Activated T-helper 1 cell treated with anti-CD3 and anti-CD28 coated beads, Interleukin-12 subunit alpha, Interleukin-12 subunit beta, Interleukin-2, Interleukin-4 antibody, amounts not matched to agents 30 ng/mL and 10 ng/mL and 1 ng/mL, durations not matched to agents 14 hours and 24 hours and 36 hours (primary cell): ENCODE data around the gene CTNNA2. TPM values are rescaled to one million over a fixed set of nuclear protein-coding genes. Genes with fewer than 3 reads are reported as not detected.

ENCODE experiments used
- DNase-seq: peaks from one replicate; pipeline ENCODE4 v3.0.0; 2021; ENCODE audit warnings: low spot score
- H3K27ac Mint-ChIP-seq: one replicate; pipeline ENCODE4 v1.8.0; 2021; ENCODE audit warnings: mild to moderate bottlenecking, mixed read lengths
- H3K27me3 Mint-ChIP-seq: one replicate; pipeline ENCODE4 v1.8.0; 2022; ENCODE audit warnings: mild to moderate bottlenecking, moderate library complexity, mixed read lengths; ENCODE audit not compliant: insufficient read depth
- H3K36me3 Mint-ChIP-seq: one replicate; pipeline ENCODE4 v1.8.0; 2021; ENCODE audit warnings: low read depth, mixed read lengths
- H3K4me1 Mint-ChIP-seq: one replicate; pipeline ENCODE4 v1.8.0; 2021; ENCODE audit warnings: low read depth, mixed read lengths
- H3K4me3 Mint-ChIP-seq: one replicate; pipeline ENCODE4 v1.8.0; 2021; ENCODE audit warnings: mild to moderate bottlenecking, moderate library complexity, mixed read lengths
- H3K9me3 Mint-ChIP-seq: one replicate; pipeline ENCODE4 v1.8.0; 2021; ENCODE audit warnings: mixed read lengths
- intact Hi-C: fragments of 100-400 bp; cut with micrococcal nuclease; formaldehyde crosslinking; loops from one replicate; pipeline ENCODE4 v1.15.1; 2024
- total RNA-seq: library from RNA; stranded (reverse); gene quantifications from 2 replicates; pipeline ENCODE4 v1.2.3, GENCODE V29; 2022

The CTNNA2 gene
- total RNA-seq, 1 donor from 2014 or later = not detected

DNA sequence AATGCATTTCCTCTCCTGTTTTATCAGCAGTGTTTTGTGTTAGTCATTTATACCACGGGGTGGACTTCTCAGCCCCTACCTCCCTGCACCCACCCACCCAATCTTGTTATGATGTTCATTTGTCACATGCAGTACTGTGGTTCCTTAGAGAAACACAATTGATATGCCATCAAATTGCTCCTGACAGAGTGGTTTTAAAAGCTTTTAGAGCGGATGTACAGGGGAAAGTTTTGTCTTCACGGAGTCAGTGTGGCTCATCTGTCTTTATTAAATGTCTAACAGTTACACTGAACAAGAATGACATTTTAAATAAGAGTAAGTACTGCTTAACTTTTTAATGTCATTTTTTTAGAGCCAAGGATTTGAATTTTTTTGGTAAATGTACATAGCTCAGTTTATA is 634.8 kb downstream of the CTNNA2 start:
- no peaks in the 10 kb centered on the region for H3K27me3 Mint-ChIP-seq
- H3K36me3 Mint-ChIP-seq = no peaks in the 10 kb centered on the region
- no peak for DNase-seq
- H3K27ac Mint-ChIP-seq = no peak overlapping the region
- peaks cover 5% of the 10 kb centered on the region for H3K9me3 Mint-ChIP-seq
- no peak overlapping the region for H3K4me3 Mint-ChIP-seq
- no peaks in the 10 kb centered on the region for H3K4me1 Mint-ChIP-seq
- intact Hi-C loops = no loop called here

DNA sequence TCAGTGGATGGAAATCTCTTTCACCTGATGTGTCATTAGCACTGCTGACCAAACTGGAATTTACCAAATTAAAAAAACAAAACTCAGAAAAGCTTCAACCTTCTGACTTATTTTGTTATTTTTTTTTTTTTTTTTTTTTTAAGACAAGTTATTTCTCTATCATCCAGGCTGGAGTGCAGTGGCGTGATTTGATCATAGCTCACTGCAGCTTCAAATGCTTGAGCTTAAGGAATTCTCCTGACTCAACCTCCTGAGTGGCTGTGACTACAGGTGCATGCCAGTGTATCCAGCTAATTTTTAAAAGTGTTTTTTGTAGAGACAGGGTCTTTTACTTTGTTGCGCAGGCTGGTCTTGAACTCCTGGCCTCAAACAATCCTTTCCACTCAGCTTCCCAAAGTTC is 636.1 kb downstream of the CTNNA2 start:
- no peak for DNase-seq
- no peak overlapping the region for H3K4me3 Mint-ChIP-seq
- H3K9me3 Mint-ChIP-seq = peaks cover 5% of the 10 kb centered on the region
- intact Hi-C loops = no loop called here
- H3K27me3 Mint-ChIP-seq = no peaks in the 10 kb centered on the region
- no peaks in the 10 kb centered on the region for H3K4me1 Mint-ChIP-seq
- H3K27ac Mint-ChIP-seq = no peak overlapping the region
- no peaks in the 10 kb centered on the region for H3K36me3 Mint-ChIP-seq

DNA sequence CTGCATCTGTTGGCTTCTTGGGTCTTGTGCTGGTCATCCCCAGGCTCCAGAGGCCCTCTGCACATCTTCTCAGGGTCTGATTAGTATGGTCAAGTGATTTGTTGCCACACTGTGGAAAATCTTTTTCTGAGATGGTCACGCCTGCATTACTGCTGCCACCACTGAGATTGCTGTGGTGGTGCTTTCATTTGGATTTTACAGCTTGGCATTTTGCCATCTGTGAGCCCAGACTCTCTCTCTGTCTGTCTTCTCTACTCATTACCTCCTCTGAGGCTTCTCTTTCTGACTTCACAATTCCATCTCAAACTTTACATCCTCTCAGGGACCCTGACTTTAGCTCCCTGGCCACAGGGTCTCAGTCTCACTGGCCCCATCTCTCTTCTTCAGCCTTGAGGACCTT is 637.1 kb downstream of the CTNNA2 start:
- no peaks in the 10 kb centered on the region for H3K36me3 Mint-ChIP-seq
- intact Hi-C loops = no loop called here
- no peaks in the 10 kb centered on the region for H3K9me3 Mint-ChIP-seq
- H3K27me3 Mint-ChIP-seq = no peaks in the 10 kb centered on the region
- DNase-seq = no peak
- H3K4me1 Mint-ChIP-seq = no peaks in the 10 kb centered on the region
- no peak overlapping the region for H3K27ac Mint-ChIP-seq
- no peak overlapping the region for H3K4me3 Mint-ChIP-seq

DNA sequence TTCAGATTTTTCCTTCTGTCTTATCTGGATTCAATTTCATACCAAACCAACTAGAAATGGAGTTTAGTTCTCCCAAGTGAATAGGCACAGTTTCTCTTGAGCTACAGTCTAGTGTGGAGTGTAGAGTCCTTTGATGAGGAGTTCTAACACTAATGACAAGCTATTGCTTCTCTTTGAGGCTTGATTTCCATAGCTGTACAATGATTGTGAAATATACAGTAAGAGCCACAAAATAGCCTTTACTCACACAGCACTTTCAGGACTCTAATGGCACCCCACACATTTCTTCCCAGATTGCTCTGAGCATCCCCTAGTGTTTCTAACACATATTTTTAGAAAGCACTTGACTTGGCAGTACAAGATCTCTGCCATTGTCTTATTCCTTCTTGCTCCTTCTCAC is 638.4 kb downstream of the CTNNA2 start:
- intact Hi-C loops = no loop called here
- no peak overlapping the region for H3K4me3 Mint-ChIP-seq
- no peak overlapping the region for H3K27ac Mint-ChIP-seq
- no peaks in the 10 kb centered on the region for H3K4me1 Mint-ChIP-seq
- DNase-seq = no peak
- no peaks in the 10 kb centered on the region for H3K9me3 Mint-ChIP-seq
- H3K27me3 Mint-ChIP-seq = no peaks in the 10 kb centered on the region
- H3K36me3 Mint-ChIP-seq = no peaks in the 10 kb centered on the region

DNA sequence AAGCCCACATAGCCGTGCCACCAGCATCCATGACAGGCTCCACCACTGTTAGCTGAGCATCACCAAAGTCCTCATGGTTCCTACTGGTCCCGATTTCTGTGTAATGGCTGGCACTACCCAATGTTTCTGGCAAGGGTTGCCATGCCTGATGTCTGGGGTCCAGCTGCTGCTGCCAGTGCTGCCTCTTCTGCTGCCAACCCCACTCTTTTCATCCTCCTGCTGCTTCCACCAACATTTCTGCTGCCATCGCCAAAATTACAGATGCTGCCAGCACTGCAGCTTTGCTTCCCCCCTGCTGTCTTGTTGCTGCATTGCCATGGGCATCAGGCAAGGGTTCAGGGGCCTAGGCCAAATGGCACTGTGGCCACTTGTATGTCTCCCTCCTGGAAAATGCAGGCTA is 638.8 kb downstream of the CTNNA2 start:
- H3K4me3 Mint-ChIP-seq = no peak overlapping the region
- intact Hi-C loops = no loop called here
- H3K9me3 Mint-ChIP-seq = no peaks in the 10 kb centered on the region
- no peaks in the 10 kb centered on the region for H3K36me3 Mint-ChIP-seq
- DNase-seq = no peak
- no peaks in the 10 kb centered on the region for H3K27me3 Mint-ChIP-seq
- no peaks in the 10 kb centered on the region for H3K4me1 Mint-ChIP-seq
- H3K27ac Mint-ChIP-seq = no peak overlapping the region

DNA sequence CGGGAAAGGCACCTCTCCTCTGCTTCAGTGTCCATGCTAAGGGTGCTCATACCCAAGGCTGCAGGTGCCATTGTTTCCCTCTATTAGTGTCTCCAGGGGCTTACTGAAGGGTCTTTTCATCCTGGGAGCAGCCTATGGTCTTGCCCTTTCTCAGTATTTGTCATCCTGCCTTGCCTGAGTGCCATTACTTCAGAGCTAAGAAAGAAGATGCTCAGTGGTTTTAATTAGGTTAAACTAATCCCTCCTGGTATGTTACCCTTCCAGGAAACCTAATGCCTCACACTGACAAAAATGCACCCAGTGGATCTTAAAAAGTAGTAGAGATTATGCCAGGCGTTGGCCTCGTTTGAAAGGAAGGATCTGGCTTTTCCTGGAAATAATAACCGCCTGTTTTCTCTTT is 640.3 kb downstream of the CTNNA2 start:
- intact Hi-C loops = no loop called here
- no peak overlapping the region for H3K4me3 Mint-ChIP-seq
- no peaks in the 10 kb centered on the region for H3K36me3 Mint-ChIP-seq
- no peaks in the 10 kb centered on the region for H3K4me1 Mint-ChIP-seq
- no peaks in the 10 kb centered on the region for H3K9me3 Mint-ChIP-seq
- DNase-seq = no peak
- H3K27ac Mint-ChIP-seq = no peak overlapping the region
- no peaks in the 10 kb centered on the region for H3K27me3 Mint-ChIP-seq

DNA sequence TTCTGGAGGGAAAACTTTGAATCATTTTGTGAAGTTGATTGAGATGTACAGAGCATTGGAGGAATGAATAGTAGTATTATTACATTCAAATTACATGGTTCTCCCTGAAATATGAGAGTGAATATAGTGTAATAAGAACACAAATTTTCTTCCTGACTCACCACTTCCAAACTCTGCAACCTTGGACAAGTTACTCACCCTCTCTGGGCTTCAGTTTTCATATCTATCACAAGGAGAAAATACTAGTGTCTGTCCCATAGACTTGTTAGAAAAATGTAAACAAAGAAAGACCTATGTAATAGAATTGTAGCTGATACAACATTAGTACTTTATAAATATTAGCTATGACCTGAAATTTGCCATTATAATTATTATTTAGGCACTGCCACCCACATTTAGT is 640.9 kb downstream of the CTNNA2 start:
- Mint-ChIP-seq H3K9me3 (no peaks in the 10 kb centered on the region), H3K27me3 (no peaks in the 10 kb centered on the region), H3K4me1 (no peaks in the 10 kb centered on the region), H3K36me3 (no peaks in the 10 kb centered on the region), H3K4me3 (no peak overlapping the region), H3K27ac (no peak overlapping the region)
- intact Hi-C loops = no loop called here
- no peak for DNase-seq

DNA sequence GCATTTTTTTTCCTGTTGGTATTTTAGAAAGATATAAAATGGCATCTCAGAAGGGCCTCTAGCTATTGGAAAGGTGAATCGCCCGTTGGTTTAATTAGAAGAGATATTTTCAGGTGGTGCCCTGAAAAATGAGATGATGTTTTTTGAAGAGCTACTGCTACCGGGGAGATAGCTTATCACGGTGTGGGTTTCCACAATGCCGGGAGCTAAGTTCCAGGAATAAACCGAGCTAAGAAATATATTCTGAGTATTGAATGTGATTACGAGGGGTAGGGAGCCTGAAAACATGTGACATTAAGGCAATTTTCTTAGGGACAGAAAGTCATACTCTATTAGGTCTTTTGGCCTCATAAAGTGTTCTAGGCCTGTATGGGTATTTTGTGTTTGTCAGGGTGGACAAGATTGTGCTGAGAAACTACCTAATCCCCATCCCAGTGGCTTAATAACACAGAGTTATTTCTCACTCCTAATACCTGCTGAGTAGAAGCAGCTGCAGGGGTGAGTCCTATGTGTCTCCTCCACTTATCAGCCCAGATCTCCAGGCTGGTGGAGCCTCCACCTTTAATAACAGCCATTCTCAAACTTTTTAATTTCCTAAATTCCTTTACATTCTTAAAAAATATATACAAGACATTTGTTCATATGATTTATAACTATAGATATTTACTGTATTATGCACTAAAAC is 641.5 kb downstream of the CTNNA2 start:
- Mint-ChIP-seq H3K27ac (no peak overlapping the region), H3K9me3 (no peaks in the 10 kb centered on the region), H3K4me1 (no peaks in the 10 kb centered on the region), H3K4me3 (no peak overlapping the region), H3K36me3 (no peaks in the 10 kb centered on the region), H3K27me3 (no peaks in the 10 kb centered on the region)
- DNase-seq = no peak
- intact Hi-C loops = no loop called here

DNA sequence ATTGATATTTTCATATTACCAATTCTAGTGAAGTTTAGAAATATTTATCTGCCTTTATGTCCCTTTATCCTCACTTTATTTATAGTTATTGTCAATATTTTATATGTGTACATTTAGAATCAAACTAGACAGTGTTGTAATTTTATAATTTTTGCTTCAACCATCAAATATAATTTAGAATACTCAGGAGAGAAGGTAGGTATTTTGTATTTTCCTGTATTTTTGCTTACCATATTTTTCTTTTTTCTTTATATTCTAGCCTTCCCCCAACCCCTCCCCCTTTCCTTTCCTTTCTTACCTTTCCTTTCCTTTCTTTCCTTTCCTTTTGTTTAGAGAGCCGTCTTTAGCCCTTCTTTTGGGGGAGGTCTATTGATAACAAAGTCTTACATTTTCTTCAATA is 651.5 kb downstream of the CTNNA2 start:
- H3K4me1 Mint-ChIP-seq = no peaks in the 10 kb centered on the region
- no peaks in the 10 kb centered on the region for H3K9me3 Mint-ChIP-seq
- H3K27me3 Mint-ChIP-seq = no peaks in the 10 kb centered on the region
- intact Hi-C loops = no loop called here
- no peaks in the 10 kb centered on the region for H3K36me3 Mint-ChIP-seq
- no peak overlapping the region for H3K27ac Mint-ChIP-seq
- DNase-seq = no peak
- H3K4me3 Mint-ChIP-seq = no peak overlapping the region

DNA sequence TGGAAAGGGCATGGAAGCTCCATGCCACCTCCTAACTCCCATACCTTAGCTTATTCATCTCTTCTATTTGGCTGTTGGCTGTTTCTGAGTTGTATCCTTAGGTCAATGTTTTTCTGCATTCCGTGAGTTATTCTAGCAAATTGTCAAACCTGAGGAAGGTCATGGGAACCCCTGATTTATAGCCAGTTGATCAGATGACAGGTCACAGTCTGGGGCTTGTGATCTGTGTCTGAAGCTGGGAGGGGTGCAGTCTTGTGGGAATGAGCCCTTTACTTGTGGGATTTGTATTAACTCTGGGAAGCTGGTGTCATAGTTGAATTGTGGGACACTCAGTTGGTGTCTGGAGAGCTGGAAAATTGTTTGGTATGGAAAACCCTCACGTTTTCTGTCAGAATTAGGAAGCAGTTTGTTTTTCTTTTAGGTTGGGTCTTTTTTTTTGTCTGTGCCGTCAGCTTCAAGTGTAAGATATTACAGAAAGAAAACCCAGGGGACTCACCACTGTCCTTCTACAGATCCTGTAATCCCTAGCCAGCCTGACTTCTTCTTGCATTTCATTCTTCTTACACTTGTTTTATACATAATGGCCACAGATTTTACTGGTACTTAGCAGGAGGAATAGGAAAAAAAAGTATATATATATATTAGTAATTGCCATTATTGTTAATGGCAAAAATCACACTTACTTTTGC is 653.8 kb downstream of the CTNNA2 start:
- DNase-seq = no peak
- intact Hi-C loops = no loop called here
- no peak overlapping the region for H3K27ac Mint-ChIP-seq
- no peak overlapping the region for H3K4me3 Mint-ChIP-seq
- peaks cover 7% of the 10 kb centered on the region for H3K9me3 Mint-ChIP-seq
- H3K4me1 Mint-ChIP-seq = no peaks in the 10 kb centered on the region
- no peaks in the 10 kb centered on the region for H3K36me3 Mint-ChIP-seq
- H3K27me3 Mint-ChIP-seq = no peaks in the 10 kb centered on the region

DNA sequence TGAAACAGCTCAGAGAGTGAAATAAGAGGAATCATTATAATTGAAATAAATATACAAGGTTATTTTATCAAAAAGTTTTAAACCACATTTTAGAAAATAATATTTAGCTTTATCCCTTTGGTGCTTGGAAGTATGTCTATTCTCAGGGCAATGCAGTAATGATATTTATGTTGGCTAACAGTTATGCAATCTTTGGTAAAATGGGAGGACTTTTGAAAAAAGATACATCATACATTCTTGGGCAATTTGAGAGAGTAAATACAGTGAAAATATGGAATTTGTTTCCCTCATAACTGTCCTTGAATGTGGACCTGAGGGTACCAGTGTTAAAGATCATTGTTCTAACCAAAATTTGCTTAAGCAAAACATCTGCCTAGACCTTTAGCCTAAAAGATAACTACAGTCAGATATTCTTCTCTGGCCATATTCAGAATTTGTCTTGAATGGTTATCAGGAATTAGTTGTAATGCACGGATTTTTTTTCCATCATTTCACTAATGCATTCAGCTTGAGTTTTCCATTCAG is 654.5 kb downstream of the CTNNA2 start:
- H3K27ac Mint-ChIP-seq = no peak overlapping the region
- H3K4me1 Mint-ChIP-seq = no peaks in the 10 kb centered on the region
- no peaks in the 10 kb centered on the region for H3K36me3 Mint-ChIP-seq
- DNase-seq = no peak
- no peaks in the 10 kb centered on the region for H3K27me3 Mint-ChIP-seq
- no peak overlapping the region for H3K4me3 Mint-ChIP-seq
- intact Hi-C loops = no loop called here
- peaks cover 9% of the 10 kb centered on the region for H3K9me3 Mint-ChIP-seq

DNA sequence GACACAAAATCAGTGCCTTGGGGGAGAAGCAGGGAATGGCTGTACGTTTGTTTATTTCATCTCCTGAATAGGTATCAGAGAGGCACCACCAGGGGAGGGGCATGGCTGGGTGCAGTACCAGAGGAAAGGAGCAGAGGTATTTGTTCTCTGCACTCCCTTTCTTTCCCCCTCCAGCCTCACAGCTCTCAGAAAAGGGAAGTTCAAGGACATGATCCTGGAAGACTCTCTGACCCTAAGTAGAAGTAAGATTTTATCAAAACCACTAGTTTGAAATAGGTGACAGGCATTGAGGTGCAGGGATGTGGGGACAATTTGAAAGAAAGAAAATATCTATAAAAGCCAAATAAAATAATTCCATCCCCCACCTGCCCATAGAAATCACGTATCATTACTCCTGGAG is 655.2 kb downstream of the CTNNA2 start:
- intact Hi-C loops = no loop called here
- DNase-seq = no peak
- no peaks in the 10 kb centered on the region for H3K4me1 Mint-ChIP-seq
- no peaks in the 10 kb centered on the region for H3K27me3 Mint-ChIP-seq
- H3K9me3 Mint-ChIP-seq = peaks cover 9% of the 10 kb centered on the region
- H3K36me3 Mint-ChIP-seq = no peaks in the 10 kb centered on the region
- H3K4me3 Mint-ChIP-seq = no peak overlapping the region
- H3K27ac Mint-ChIP-seq = no peak overlapping the region

DNA sequence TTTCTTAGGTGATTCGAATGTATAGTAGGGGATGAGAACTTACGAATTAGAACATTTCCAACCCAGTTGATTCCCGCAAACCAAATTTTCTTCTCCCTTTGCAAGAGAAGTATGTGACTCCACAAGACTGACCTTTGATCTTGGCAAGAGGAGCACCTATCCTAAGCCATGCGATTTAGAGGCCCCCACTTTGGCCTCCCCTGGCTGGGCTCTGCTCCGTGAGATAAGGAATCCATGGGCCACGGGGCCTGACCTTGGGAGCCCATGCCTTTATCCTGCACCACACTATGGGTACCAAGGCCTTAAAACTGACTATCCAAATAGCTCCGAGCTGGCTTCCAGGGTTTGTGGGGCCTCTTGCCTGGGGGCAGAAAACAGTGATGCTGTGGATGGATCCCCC is 656.0 kb downstream of the CTNNA2 start:
- DNase-seq = no peak
- Mint-ChIP-seq H3K9me3 (peaks cover 16% of the 10 kb centered on the region), H3K4me1 (no peaks in the 10 kb centered on the region), H3K27ac (no peak overlapping the region), H3K36me3 (no peaks in the 10 kb centered on the region), H3K4me3 (no peak overlapping the region), H3K27me3 (no peaks in the 10 kb centered on the region)
- intact Hi-C loops = no loop called here
